DOHH2 (cell line): ENCODE measurements around the gene CELA2B.
"Not testable (repeated sequence)": the region's sequence is repeated elsewhere in the genome, so short reads cannot be mapped to it uniquely, and the experiment has no call there.

Experiments used
- H3F3A ChIP-seq: fragments of 200-600 bp; sonication (generic), shearing (Covaris generic); 2 replicates; pipeline ENCODE4 v1.6.0; 2016; ENCODE audit warnings: antibody characterized with exemption, mild to moderate bottlenecking; ENCODE audit not compliant: control insufficient read depth, insufficient read depth
- H3K27ac ChIP-seq: fragments of 200-600 bp; sonication (generic); 2 replicates; pipeline ENCODE4 v1.5.1; 2014; ENCODE audit warnings: low read depth, mild to moderate bottlenecking, low read length, moderate library complexity
- H3K27me3 ChIP-seq: fragments of 200-600 bp; sonication (generic); 2 replicates; pipeline ENCODE4 v1.6.1; 2014; ENCODE audit warnings: mild to moderate bottlenecking, low read length, mixed read lengths; ENCODE audit not compliant: control insufficient read depth
- H3K36me3 ChIP-seq: fragments of 200-600 bp; sonication (generic); 2 replicates; pipeline ENCODE4 v1.6.1; 2014; ENCODE audit warnings: mild to moderate bottlenecking, low read length, moderate library complexity, mixed read lengths; ENCODE audit not compliant: control insufficient read depth
- H3K4me1 ChIP-seq: fragments of 200-600 bp; sonication (generic); 2 replicates; pipeline ENCODE4 v1.6.1; 2014; ENCODE audit warnings: mild to moderate bottlenecking, low read length, mixed read lengths; ENCODE audit not compliant: control insufficient read depth
- H3K4me2 ChIP-seq: fragments of 200-600 bp; sonication (generic); 2 replicates; pipeline ENCODE4 v1.6.0; 2014; ENCODE audit warnings: mild to moderate bottlenecking, low read length, moderate library complexity
- H3K4me3 ChIP-seq: fragments of 200-600 bp; sonication (generic); 2 replicates; pipeline ENCODE4 v1.5.1; 2014; ENCODE audit warnings: mild to moderate bottlenecking, low read length, mixed read lengths
- H3K79me2 ChIP-seq: fragments of 200-600 bp; sonication (generic); 2 replicates; pipeline ENCODE4 v1.6.1; 2014; ENCODE audit warnings: mild to moderate bottlenecking, low read length, mixed read lengths; ENCODE audit not compliant: control insufficient read depth
- H3K9me2 ChIP-seq: fragments of 200-600 bp; sonication (generic); replicated peaks from 2 replicates; pipeline ENCODE4 v1.6.1; 2014; ENCODE audit warnings: mild to moderate bottlenecking, low read length, mixed read lengths; ENCODE audit not compliant: control insufficient read depth
- H3K9me3 ChIP-seq: fragments of 200-600 bp; sonication (generic); 2 replicates; pipeline ENCODE4 v1.6.1; 2014; ENCODE audit warnings: antibody characterized with exemption, low read length, mixed read lengths; ENCODE audit not compliant: control insufficient read depth, insufficient read depth
- H4K20me1 ChIP-seq: fragments of 200-600 bp; sonication (generic); 2 replicates; pipeline ENCODE4 v1.6.0; 2014; ENCODE audit warnings: low read depth, mild to moderate bottlenecking, antibody characterized with exemption, low read length, moderate library complexity; ENCODE audit not compliant: control insufficient read depth, insufficient read depth
- CTCF ChIP-seq: fragments of 200-600 bp; sonication (generic); IDR thresholded peaks from one replicate; pipeline ENCODE4 v1.5.1; 2014; ENCODE audit warnings: antibody characterized with exemption, mild to moderate bottlenecking, low read depth, low read length; ENCODE audit not compliant: poor library complexity, severe bottlenecking
- EZH2phosphoT487 ChIP-seq: fragments of 200-600 bp; sonication (generic); IDR thresholded peaks from 2 replicates; pipeline ENCODE4 v1.6.1; 2017; ENCODE audit warnings: borderline replicate concordance, mild to moderate bottlenecking, antibody characterized with exemption, low read length, moderate library complexity, mixed read lengths

Gene CELA2B

GRCh38 chr1:15468145-15468544 lies 7.8 kb upstream of the CELA2B start:
- Histone ChIP-seq H3K4me1 (no peaks in the 10 kb centered on the region), H4K20me1 (no peaks in the 10 kb centered on the region), H3K4me2 (no peak overlapping the region), H3F3A (no peaks in the 10 kb centered on the region), H3K9me3 (no peaks in the 10 kb centered on the region), H3K27ac (no peak overlapping the region), H3K79me2 (no peaks in the 10 kb centered on the region), H3K27me3 (no peaks in the 10 kb centered on the region), H3K9me2 (no peaks in the 10 kb centered on the region), H3K4me3 (no peak overlapping the region), H3K36me3 (no peaks in the 10 kb centered on the region)
- no peak for TF ChIP-seq EZH2phosphoT487
- no peak for TF ChIP-seq CTCF

- Histone ChIP-seq H3K9me2 (no peaks in the 10 kb centered on the region), H3K4me1 (no peaks in the 10 kb centered on the region), H3K27me3 (no peaks in the 10 kb centered on the region), H3K36me3 (no peaks in the 10 kb centered on the region), H3K4me3 (no peak overlapping the region), H3F3A (no peaks in the 10 kb centered on the region), H3K79me2 (no peaks in the 10 kb centered on the region), H3K27ac (no peak overlapping the region), H3K4me2 (no peak overlapping the region), H3K9me3 (no peaks in the 10 kb centered on the region), H4K20me1 (no peaks in the 10 kb centered on the region)
- TF ChIP-seq EZH2phosphoT487 (no peak), CTCF (no peak)
Observed at GRCh38 chr1:15469361-15469760, 6.5 kb upstream of the CELA2B start.

GRCh38 chr1:15469821-15470448 lies 6.0 kb upstream of the CELA2B start:
- H3K4me3 ChIP-seq, H3K9me3 ChIP-seq, H3K27me3 ChIP-seq, H3K36me3 ChIP-seq, H3K79me2 ChIP-seq, H3F3A ChIP-seq, H3K27ac ChIP-seq, H4K20me1 ChIP-seq, H3K4me2 ChIP-seq, H3K9me2 ChIP-seq, H3K4me1 ChIP-seq: not testable (repeated sequence)

- H3K9me2 ChIP-seq, H3K36me3 ChIP-seq, H4K20me1 ChIP-seq, H3F3A ChIP-seq, H3K27me3 ChIP-seq, H3K79me2 ChIP-seq, H3K27ac ChIP-seq, H3K4me3 ChIP-seq, H3K4me1 ChIP-seq, H3K9me3 ChIP-seq, H3K4me2 ChIP-seq: not testable (repeated sequence)
Observed at GRCh38 chr1:15471067-15471466, 4.8 kb upstream of the CELA2B start.

- H3K9me2 ChIP-seq = not testable (repeated sequence)
Observed at GRCh38 chr1:15471723-15472122, 4.2 kb upstream of the CELA2B start.

More at GRCh38 chr1:15471723-15472122, 4.2 kb upstream of the CELA2B start:
- H3K27ac ChIP-seq, H3F3A ChIP-seq, H3K36me3 ChIP-seq, H3K79me2 ChIP-seq, H3K4me2 ChIP-seq, H3K4me3 ChIP-seq, H3K9me3 ChIP-seq, H3K27me3 ChIP-seq, H3K4me1 ChIP-seq, H4K20me1 ChIP-seq: not testable (repeated sequence)
